Sigmoid colon (tissue), 7 donors: ENCODE data around the gene ARTN. TPM values are rescaled to one million over a fixed set of nuclear protein-coding genes. Genes with fewer than 3 reads are reported as not detected.

Experiments
- DNase-seq: peaks from one replicate; pipeline ENCODE4 v3.0.0-alpha.2; 2019
- H3K27ac ChIP-seq, 4 donors: fragments of 200-600 bp; sonication (generic); one replicate each; pipeline ENCODE4 v1.5.1; 2016 to 2019; ENCODE audit warnings: mild to moderate bottlenecking in 1 of 4
- H3K27me3 ChIP-seq, 3 donors: fragments of 200-600 bp; sonication (generic); one replicate each; pipeline ENCODE4 v1.5.1; 2019; ENCODE audit warnings: mild to moderate bottlenecking in 1 of 3
- H3K36me3 ChIP-seq, 4 donors: fragments of 200-600 bp; sonication (generic); one replicate each; pipeline ENCODE4 v1.5.1; 2016 to 2019
- H3K4me1 ChIP-seq, 4 donors: fragments of 200-600 bp; sonication (generic); one replicate each; pipeline ENCODE4 v1.5.1; 2017 to 2019
- H3K4me3 ChIP-seq, 4 donors: fragments of 200-600 bp; sonication (generic); one replicate each; pipeline ENCODE4 v1.5.1; 2017 to 2019; ENCODE audit warnings: mild to moderate bottlenecking in 2 of 4, moderate library complexity in 1 of 4
- H3K9me3 ChIP-seq, 4 donors: fragments of 200-600 bp in 3 of 4; sonication (generic) in 3 of 4; one replicate each; pipeline versions ENCODE4 v1.5.1 to v1.6.1; 2013 to 2019
- EP300 ChIP-seq, 4 donors: sonication (generic); formaldehyde crosslinking; IDR thresholded peaks; one replicate each; pipeline ENCODE4 v1.6.1; 2017; ENCODE audit warnings: antibody characterized with exemption in 4 of 4
- POLR2A ChIP-seq, 2 donors: fragments of 450-650 bp; IDR thresholded peaks; one replicate each; pipeline ENCODE4 v1.6.1; 2016; ENCODE audit warnings: antibody characterized with exemption in 2 of 2, mild to moderate bottlenecking in 2 of 2, moderate library complexity in 2 of 2
- POLR2AphosphoS5 ChIP-seq, 4 donors: sonication (generic); formaldehyde crosslinking; IDR thresholded peaks; one replicate each; pipeline ENCODE4 v1.6.1; 2017; ENCODE audit warnings: antibody characterized with exemption in 4 of 4
- WGBS, 2 donors: extraction: QIAGEN DNeasy Blood & Tissue Kit; methylation state at CpG; one replicate each; pipeline ENCODE4 v1.1.7; 2013; 5-methylcytosine and 5-hydroxymethylcytosine counted together
- intact Hi-C: fragments of 100-400 bp; cut with DNase I; formaldehyde crosslinking; loops from one replicate; pipeline ENCODE4 v1.15.1; 2023
- polyA plus RNA-seq, 3 donors: library from polyadenylated mRNA; stranded (reverse); fragments of 200-250 nt; gene quantifications; one replicate each; pipeline ENCODE4 v1.2.3, GENCODE V29; 2013
- total RNA-seq, 4 donors: library from RNA; depleted of rRNA; stranded (reverse); fragments of >200 nt; gene quantifications; one replicate each; pipeline ENCODE4 v1.1.0, GENCODE V29; 2016
- TF ChIP-seq, protein P1 (sequence below), 4 experiments: fragments of 450-650 bp in 3 of 4; fragments of 200-600 bp in 1 of 4; IDR thresholded peaks; one replicate each; pipeline ENCODE4 v1.5.1; 2016 to 2019; ENCODE audit warnings: antibody characterized with exemption in 4 of 4, mild to moderate bottlenecking in 3 of 4, moderate library complexity in 2 of 4
- donor health status: healthy with polysubstance abuse.
- donor health status: Bipolar disorder and iron deficiency.
- donor health status: healthy.

ARTN gene
- total and polyA plus RNA-seq, 7 donors: 0.99 to 8.1 (median 2.4) TPM; not detected in 2

DNA sequence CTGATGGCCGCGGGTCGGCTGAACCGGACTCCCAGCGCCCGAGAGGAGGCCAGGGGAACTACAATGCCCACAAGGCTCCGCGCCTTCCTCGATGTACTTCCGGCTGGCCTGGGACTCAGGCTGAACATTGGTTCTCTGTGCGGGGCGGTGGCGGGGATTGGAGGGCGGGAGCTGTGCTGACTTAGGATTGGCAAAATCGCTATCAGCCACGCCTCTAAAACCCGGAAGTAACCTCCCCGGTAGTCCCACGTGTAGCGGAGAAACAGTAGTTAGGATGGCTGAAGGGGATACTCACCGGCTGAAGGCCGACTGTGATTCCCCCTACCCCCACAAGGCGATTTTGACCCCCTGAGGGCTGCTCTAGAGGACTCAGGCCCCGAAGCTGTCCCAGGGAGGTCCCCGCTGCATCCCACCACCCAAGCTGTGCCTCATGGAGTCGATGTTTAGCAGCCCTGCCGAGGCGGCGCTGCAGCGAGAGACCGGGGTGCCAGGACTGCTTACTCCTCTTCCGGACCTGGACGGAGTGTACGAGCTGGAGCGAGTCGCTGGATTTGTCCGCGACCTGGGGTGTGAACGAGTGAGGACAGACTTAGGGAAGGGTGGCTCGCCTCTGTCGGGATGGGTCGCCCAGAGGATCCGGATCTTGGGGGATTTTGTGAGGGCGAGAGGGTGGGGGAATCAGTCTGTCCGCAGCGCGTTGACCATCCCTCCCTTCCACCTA is 36.3 kb downstream of the ARTN start, which contains the start of gene DPH2:
Gene DPH2 (plus strand): TSS at position 265 of the 721 bp plus-strand sequence. CDS start 166 bp downstream, at position 431.
- Histone ChIP-seq H3K27ac (peak within 1 kb of the TSS; percentile 17 to 60 (median 37)), H3K4me1 (peaks cover 0 to 27% (median 14%) of the 10 kb centered on the region in 4 donors), H3K36me3 (peaks cover 0 to 28% (median 10%) of the 10 kb centered on the region in 4 donors), H3K9me3 (no peaks in the 10 kb centered on the region), H3K27me3 (no peaks in the 10 kb centered on the region), H3K4me3 (peak within 1 kb of the TSS; percentile 63 to 90 (median 66))
- intact Hi-C loops: loop anchor here (1.0 kb wide), 1 partner anchor 24 kb away; the partner anchor contains the start of gene IPO13
- WGBS, 2 donors: 0 to 1% methylated on average over 47 of the region's 47 CpGs
- TF ChIP-seq POLR2A (IDR thresholded peaks at IDR 0.05): no peak
- TF ChIP-seq EP300 (IDR thresholded peaks at IDR 0.05): no peak
- TF ChIP-seq POLR2AphosphoS5 (IDR thresholded peaks at IDR 0.05): peak in 1 of 4 donors; percentile 25
- TF ChIP-seq, protein P1, sequence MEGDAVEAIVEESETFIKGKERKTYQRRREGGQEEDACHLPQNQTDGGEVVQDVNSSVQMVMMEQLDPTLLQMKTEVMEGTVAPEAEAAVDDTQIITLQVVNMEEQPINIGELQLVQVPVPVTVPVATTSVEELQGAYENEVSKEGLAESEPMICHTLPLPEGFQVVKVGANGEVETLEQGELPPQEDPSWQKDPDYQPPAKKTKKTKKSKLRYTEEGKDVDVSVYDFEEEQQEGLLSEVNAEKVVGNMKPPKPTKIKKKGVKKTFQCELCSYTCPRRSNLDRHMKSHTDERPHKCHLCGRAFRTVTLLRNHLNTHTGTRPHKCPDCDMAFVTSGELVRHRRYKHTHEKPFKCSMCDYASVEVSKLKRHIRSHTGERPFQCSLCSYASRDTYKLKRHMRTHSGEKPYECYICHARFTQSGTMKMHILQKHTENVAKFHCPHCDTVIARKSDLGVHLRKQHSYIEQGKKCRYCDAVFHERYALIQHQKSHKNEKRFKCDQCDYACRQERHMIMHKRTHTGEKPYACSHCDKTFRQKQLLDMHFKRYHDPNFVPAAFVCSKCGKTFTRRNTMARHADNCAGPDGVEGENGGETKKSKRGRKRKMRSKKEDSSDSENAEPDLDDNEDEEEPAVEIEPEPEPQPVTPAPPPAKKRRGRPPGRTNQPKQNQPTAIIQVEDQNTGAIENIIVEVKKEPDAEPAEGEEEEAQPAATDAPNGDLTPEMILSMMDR (IDR thresholded peaks at IDR 0.05): peak in 1 of 4 experiments; percentile 23
- peak; percentile 99 for DNase-seq

DNA sequence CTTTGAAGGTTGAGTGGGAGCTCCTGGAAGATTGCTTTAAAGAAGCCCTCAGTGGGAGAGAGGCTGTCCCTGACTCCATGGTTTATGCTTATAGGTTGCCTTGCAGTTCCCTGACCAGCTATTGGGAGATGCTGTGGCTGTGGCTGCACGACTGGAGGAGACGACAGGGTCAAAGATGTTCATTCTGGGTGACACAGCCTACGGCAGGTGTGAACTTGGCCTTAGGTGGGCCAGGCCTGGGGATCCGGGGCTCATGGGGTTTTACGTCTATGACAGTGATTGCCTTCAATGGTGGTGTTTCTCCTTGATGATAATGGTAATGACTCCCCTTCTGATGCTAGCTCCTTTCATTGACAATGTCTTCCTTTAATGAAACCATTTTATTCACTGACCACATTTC is 36.9 kb downstream of the ARTN start:
- TF ChIP-seq POLR2AphosphoS5 (IDR thresholded peaks at IDR 0.05) (no peak), POLR2A (IDR thresholded peaks at IDR 0.05) (no peak), EP300 (IDR thresholded peaks at IDR 0.05) (no peak)
- TF ChIP-seq, protein P1 (IDR thresholded peaks at IDR 0.05): no peak
- intact Hi-C loops: loop anchor here (1.0 kb wide), 1 partner anchor 24 kb away; the partner anchor contains the start of gene IPO13
- DNase-seq: no peak
- H3K4me1 ChIP-seq: peaks cover 0 to 30% (median 15%) of the 10 kb centered on the region in 4 donors
- H3K36me3 ChIP-seq: peaks cover 0 to 24% (median 10%) of the 10 kb centered on the region in 4 donors
- 31 to 55% methylated on average over 5 of the region's 5 CpGs for WGBS, 2 donors
- H3K27me3 ChIP-seq: no peaks in the 10 kb centered on the region
- H3K4me3 ChIP-seq: peak overlapping the region; percentile 63 to 90 (median 66)
- no peaks in the 10 kb centered on the region for H3K9me3 ChIP-seq
- H3K27ac ChIP-seq: peak overlapping the region in 2 of 4 donors; percentile 42 to 60

DNA sequence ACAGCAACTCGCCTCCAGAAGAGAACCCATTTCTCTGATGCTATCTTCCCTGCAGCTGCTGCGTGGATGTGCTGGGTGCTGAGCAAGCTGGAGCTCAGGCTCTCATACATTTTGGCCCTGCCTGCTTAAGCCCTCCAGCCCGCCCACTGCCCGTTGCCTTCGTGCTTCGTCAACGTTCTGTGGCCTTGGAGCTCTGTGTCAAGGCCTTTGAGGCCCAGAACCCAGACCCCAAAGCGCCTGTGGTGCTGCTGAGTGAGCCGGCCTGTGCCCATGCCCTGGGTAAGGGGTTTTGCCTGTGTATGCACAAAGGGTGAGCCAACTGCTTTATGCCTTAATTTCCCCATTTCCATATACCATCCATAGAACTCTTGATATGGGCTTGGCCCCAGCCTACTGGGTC is 37.3 kb downstream of the ARTN start:
- Histone ChIP-seq H3K27ac (no peak overlapping the region), H3K27me3 (no peaks in the 10 kb centered on the region), H3K36me3 (peaks cover 0 to 20% (median 10%) of the 10 kb centered on the region in 4 donors), H3K4me3 (peak overlapping the region in 2 of 4 donors; percentile 69 to 90), H3K4me1 (peaks cover 0 to 34% (median 20%) of the 10 kb centered on the region in 4 donors), H3K9me3 (no peaks in the 10 kb centered on the region)
- DNase-seq: no peak
- TF ChIP-seq POLR2AphosphoS5 (IDR thresholded peaks at IDR 0.05): no peak
- 92 to 93% methylated on average over 9 of the region's 9 CpGs for WGBS, 2 donors
- intact Hi-C loops: loop anchor here (1.0 kb wide), 1 partner anchor 25 kb away; the partner anchor contains the start of gene IPO13

DNA sequence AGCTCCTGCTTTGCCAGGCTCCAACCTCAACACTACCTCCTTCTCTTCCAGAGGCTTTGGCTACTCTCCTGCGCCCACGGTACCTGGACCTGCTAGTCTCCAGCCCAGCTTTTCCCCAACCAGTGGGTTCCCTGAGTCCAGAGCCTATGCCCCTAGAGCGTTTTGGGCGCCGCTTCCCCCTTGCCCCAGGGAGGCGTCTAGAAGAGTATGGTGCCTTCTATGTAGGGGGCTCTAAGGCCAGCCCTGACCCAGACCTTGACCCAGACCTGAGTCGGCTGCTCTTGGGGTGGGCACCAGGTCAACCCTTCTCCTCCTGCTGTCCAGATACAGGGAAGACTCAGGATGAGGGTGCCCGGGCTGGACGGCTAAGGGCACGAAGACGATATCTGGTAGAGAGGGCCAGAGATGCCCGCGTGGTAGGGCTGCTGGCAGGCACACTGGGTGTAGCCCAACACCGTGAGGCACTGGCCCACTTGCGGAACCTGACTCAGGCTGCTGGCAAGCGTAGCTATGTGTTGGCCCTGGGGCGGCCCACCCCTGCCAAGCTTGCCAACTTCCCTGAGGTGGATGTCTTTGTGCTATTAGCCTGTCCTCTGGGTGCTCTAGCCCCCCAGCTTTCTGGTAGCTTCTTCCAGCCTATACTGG is 37.9 kb downstream of the ARTN start:
- Histone ChIP-seq H3K9me3 (no peaks in the 10 kb centered on the region), H3K36me3 (peaks cover 0 to 17% (median 11%) of the 10 kb centered on the region in 4 donors), H3K4me3 (no peak overlapping the region), H3K27ac (no peak overlapping the region), H3K27me3 (no peaks in the 10 kb centered on the region), H3K4me1 (peaks cover 0 to 39% (median 25%) of the 10 kb centered on the region in 4 donors)
- DNase-seq: no peak
- intact Hi-C loops: no loop called here
- TF ChIP-seq POLR2AphosphoS5 (IDR thresholded peaks at IDR 0.05) (no peak), POLR2A (IDR thresholded peaks at IDR 0.05) (no peak), EP300 (IDR thresholded peaks at IDR 0.05) (no peak)
- TF ChIP-seq, protein P1 (IDR thresholded peaks at IDR 0.05): no peak
- 97% methylated on average over 17 of the region's 17 CpGs for WGBS, 2 donors

DNA sequence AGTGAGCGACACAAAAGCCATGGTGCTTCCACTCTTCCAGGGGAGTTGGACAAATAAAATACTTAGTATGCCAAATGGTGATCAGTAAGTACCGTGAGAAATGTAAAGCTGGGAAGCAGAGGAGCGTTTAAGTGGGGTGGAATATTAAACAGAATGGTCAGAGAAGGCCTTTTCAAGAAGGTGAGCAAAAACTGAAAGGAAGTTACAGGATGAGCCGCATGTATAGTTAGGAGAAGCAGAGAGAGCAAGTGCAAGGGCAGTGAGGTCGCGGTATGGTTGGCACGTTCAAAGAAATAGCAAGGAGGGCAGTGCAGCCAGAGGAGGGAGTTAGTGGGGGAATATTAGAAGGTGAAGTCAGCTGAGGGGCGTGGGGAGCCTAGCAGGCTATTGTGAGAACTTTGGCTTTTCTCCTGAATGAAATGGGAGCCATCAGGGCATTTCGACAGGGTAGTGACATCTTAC is 40.4 kb downstream of the ARTN start:
- Histone ChIP-seq H3K9me3 (no peaks in the 10 kb centered on the region), H3K27me3 (no peaks in the 10 kb centered on the region), H3K36me3 (peaks cover 0 to 31% (median 18%) of the 10 kb centered on the region in 4 donors), H3K4me1 (peaks cover 0 to 62% (median 45%) of the 10 kb centered on the region in 4 donors), H3K27ac (peak overlapping the region; percentile 91 to 97 (median 96)), H3K4me3 (peak overlapping the region; percentile 82 to 94 (median 90))
- DNase-seq: no peak
- no peak for TF ChIP-seq EP300 (IDR thresholded peaks at IDR 0.05)
- no peak for TF ChIP-seq POLR2A (IDR thresholded peaks at IDR 0.05)
- TF ChIP-seq POLR2AphosphoS5 (IDR thresholded peaks at IDR 0.05): no peak
- TF ChIP-seq, protein P1 (IDR thresholded peaks at IDR 0.05): no peak
- intact Hi-C loops: no loop called here
- 29 to 39% methylated on average over 9 of the region's 9 CpGs for WGBS, 2 donors
